ENCODE data around the gene APMAP. TPM values are rescaled to one million over a fixed set of nuclear protein-coding genes. Genes with fewer than 3 reads are reported as not detected.

APMAP gene
- total and polyA plus RNA-seq, 2 experiments from 2014 or later = 50.4 to 90.2 TPM

DNA sequence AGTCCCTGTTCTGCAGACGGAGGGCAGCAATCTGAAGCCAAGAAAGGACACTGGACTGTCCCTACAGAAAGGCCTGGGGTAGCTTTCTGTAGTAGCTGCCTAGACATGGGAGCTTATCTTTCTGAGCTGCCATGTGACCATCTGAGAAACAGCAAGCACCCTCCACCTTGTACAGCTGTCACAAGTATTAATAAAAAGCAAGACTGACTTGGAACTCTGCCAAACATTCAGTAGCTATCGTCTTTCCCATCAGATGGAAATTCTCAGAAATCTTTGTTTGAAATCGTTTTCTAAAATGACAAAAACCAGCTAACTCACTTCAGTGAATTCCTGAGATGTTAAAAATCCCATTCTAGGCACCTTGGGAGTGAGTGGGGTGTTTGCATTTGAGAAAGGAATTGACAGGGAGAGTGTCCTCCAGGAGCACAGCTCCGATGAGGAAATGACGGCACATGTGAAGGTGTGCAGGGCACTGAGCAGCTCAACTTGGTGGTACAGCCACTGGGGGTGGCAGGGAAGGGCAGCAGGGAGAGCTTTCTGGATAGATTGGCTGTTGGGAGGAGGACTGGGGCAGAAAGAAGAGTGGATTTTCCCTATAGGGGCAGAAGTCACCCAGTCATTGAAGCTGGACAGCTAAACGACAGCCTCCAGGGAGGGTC lies 40.8 kb upstream of the APMAP start:
- H3K27ac ChIP-seq = no peak overlapping the region
- TF ChIP-seq, protein P1, sequence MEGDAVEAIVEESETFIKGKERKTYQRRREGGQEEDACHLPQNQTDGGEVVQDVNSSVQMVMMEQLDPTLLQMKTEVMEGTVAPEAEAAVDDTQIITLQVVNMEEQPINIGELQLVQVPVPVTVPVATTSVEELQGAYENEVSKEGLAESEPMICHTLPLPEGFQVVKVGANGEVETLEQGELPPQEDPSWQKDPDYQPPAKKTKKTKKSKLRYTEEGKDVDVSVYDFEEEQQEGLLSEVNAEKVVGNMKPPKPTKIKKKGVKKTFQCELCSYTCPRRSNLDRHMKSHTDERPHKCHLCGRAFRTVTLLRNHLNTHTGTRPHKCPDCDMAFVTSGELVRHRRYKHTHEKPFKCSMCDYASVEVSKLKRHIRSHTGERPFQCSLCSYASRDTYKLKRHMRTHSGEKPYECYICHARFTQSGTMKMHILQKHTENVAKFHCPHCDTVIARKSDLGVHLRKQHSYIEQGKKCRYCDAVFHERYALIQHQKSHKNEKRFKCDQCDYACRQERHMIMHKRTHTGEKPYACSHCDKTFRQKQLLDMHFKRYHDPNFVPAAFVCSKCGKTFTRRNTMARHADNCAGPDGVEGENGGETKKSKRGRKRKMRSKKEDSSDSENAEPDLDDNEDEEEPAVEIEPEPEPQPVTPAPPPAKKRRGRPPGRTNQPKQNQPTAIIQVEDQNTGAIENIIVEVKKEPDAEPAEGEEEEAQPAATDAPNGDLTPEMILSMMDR (IDR thresholded peaks at IDR 0.05; ENCODE audit: low read depth, low read length) = no peak

DNA sequence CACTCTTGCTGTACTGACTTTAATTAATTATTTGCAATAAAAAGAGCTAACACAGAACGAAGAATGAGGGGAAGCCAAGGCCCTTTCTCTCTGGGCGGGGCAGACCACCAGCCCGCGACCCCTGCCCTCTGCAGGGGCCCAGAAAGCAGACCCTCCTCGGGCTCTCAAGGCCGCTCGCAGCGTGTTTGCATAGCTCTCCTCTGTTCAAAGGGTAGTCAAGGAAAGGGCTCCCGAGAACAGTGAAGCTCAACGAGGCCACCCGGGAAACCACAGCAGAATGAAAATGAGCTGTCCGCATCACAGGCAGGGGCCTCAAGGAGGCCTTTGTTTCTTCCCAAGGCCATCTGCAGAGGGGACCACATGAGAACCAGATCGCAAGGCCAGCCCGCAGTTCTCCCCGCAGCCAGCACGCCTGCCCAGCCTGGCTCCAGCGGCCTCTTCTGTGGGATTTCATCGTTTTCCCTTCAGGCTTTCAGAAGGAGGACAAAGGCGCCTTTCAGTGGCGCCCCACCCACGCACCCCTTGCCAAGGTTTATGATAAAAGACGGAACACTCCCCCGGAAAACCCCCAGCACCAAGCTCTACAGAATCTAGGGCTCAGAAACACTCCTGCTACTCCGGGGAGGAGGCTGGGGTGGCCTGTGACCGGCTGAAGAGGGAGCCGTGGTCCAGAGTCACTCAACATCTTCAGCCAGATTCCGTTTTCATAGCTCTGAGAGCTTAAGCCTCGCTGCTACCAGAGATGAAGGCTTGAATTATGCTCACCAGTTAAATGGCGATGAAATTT lies 40.1 kb upstream of the APMAP start:
- Histone ChIP-seq H3K27ac (no peak overlapping the region), H3K4me3 (no peak overlapping the region), H3K4me1 (ENCODE audit: low read depth) (no peaks in the 10 kb centered on the region), H3K9me3 (ENCODE audit: low read depth) (no peaks in the 10 kb centered on the region), H3K36me3 (no peaks in the 10 kb centered on the region), H3K27me3 (no peaks in the 10 kb centered on the region)
- peak in 1 of 2 donors; percentile 93 for DNase-seq (ENCODE audit: low read depth in 1 of 2, low spot score in 1 of 2)
- TF ChIP-seq, protein P1 (IDR thresholded peaks at IDR 0.05; ENCODE audit: low read depth, low read length) = peak; percentile 12

More for the DNA sequence above, 40.8 kb upstream of the APMAP start:
- no peak for DNase-seq (ENCODE audit: low read depth in 1 of 2, low spot score in 1 of 2)
- Histone ChIP-seq H3K4me3 (no peak overlapping the region), H3K4me1 (ENCODE audit: low read depth) (no peaks in the 10 kb centered on the region), H3K9me3 (ENCODE audit: low read depth) (no peaks in the 10 kb centered on the region), H3K36me3 (no peaks in the 10 kb centered on the region), H3K27me3 (no peaks in the 10 kb centered on the region)

DNA sequence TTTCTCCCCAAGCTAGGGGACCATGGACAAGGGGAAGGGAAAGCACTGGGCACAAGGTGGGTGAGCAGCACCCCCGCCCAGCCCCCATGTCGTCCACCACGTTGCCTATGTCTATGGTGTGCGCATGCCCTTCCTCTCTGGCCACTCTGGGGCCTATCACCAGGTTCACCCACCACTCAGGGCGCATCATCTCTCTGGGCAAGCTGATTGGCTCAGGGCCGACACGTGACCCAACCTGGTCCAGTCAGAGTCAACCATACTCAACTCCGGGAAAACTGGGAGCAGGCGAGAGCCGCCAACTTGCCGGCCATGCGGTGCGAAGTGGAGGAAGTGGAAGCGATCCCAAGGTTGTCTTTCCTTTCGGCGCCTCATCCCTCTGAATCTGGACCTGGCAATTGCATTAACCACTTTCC lies 39.5 kb upstream of the APMAP start:
- H3K36me3 ChIP-seq = no peaks in the 10 kb centered on the region
- H3K27ac ChIP-seq = no peak overlapping the region
- H3K4me1 ChIP-seq (ENCODE audit: low read depth) = no peaks in the 10 kb centered on the region
- TF ChIP-seq, protein P1 (IDR thresholded peaks at IDR 0.05; ENCODE audit: low read depth, low read length) = no peak
- H3K27me3 ChIP-seq = no peaks in the 10 kb centered on the region
- no peak for DNase-seq (ENCODE audit: low read depth in 1 of 2, low spot score in 1 of 2)
- no peaks in the 10 kb centered on the region for H3K9me3 ChIP-seq (ENCODE audit: low read depth)
- H3K4me3 ChIP-seq = no peak overlapping the region

DNA sequence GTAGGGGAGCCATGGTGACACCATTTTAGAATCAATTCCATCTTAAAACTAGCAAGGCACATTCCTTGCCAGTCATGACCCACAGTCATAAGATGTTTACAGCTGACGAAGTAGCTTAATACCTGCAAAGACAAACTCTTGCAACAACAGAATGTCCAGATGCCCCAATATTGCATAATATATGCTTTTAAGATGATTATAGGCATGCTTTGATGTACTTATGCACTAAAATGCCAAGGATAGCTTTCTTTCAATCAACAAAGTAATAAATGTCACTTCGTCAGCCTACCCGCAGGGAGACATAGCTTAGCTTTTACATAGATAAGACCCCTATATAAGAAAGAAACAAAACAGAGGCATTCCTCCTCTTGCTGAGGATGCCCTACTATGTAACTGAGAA lies 38.7 kb upstream of the APMAP start:
- Histone ChIP-seq H3K4me1 (ENCODE audit: low read depth) (no peaks in the 10 kb centered on the region), H3K36me3 (no peaks in the 10 kb centered on the region), H3K4me3 (no peak overlapping the region), H3K27ac (no peak overlapping the region), H3K27me3 (no peaks in the 10 kb centered on the region), H3K9me3 (ENCODE audit: low read depth) (no peaks in the 10 kb centered on the region)
- TF ChIP-seq, protein P1 (IDR thresholded peaks at IDR 0.05; ENCODE audit: low read depth, low read length) = no peak
- no peak for DNase-seq (ENCODE audit: low read depth in 1 of 2, low spot score in 1 of 2)

DNA sequence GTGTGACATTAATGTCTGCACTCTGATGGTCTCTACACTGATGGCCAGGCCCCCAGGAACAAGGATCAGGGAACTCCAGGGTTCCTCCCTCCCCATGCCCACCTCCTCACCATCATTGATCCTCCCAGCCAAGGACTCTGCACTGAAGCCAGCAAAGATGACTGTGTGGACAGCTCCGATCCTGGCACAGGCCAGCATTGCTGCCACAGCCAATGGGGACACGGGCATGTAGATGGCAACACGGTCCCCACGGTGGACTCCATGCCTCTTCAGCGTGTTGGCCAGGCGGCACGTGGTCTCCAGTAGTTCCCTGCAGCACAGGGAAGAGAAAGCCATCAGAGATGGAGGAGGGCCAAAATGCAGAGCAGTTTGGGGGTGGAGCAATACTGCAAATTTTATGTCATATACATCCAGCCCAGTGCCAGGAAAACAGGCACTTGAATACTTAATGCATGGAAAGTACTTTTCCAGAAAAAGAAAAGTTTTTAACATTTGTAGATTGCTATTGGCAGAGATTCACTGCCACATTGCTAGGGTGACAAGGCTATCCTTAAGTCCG lies 38.2 kb upstream of the APMAP start:
- Histone ChIP-seq H3K27ac (no peak overlapping the region), H3K27me3 (no peaks in the 10 kb centered on the region), H3K36me3 (no peaks in the 10 kb centered on the region), H3K4me1 (ENCODE audit: low read depth) (no peaks in the 10 kb centered on the region), H3K9me3 (ENCODE audit: low read depth) (no peaks in the 10 kb centered on the region), H3K4me3 (no peak overlapping the region)
- DNase-seq (ENCODE audit: low read depth in 1 of 2, low spot score in 1 of 2) = no peak
- TF ChIP-seq, protein P1 (IDR thresholded peaks at IDR 0.05; ENCODE audit: low read depth, low read length) = no peak
